MM.1S (cell line): Measurements from ENCODE around the gene SP3.

Experiments used
- DNase-seq: peaks from one replicate; pipeline ENCODE4 v3.0.0-alpha.2; 2015
- H2AFZ ChIP-seq: fragments of 300-600 bp; sonication (generic); 2 replicates; pipeline ENCODE4 v1.6.0; 2016; ENCODE audit warnings: antibody characterized with exemption, low read length
- H3F3A ChIP-seq: fragments of 300-600 bp; sonication (generic); 2 replicates; pipeline ENCODE4 v1.6.1; 2016; ENCODE audit warnings: mild to moderate bottlenecking, antibody characterized with exemption, low read length, moderate library complexity, mixed read lengths; ENCODE audit not compliant: insufficient read depth
- H3K27ac ChIP-seq: fragments of 300-600 bp; sonication (generic); 2 replicates; pipeline ENCODE4 v1.5.1; 2016; ENCODE audit warnings: mild to moderate bottlenecking, low read length
- H3K27me3 ChIP-seq: fragments of 300-600 bp; sonication (generic); replicated peaks from 2 replicates; pipeline ENCODE4 v1.6.0; 2016; ENCODE audit warnings: low read length; ENCODE audit not compliant: insufficient read depth
- H3K36me3 ChIP-seq: fragments of 300-600 bp; sonication (generic); replicated peaks from 2 replicates; pipeline ENCODE4 v1.6.1; 2016; ENCODE audit warnings: mild to moderate bottlenecking, low read length, mixed read lengths; ENCODE audit not compliant: insufficient read depth
- H3K4me1 ChIP-seq: fragments of 300-600 bp; sonication (generic); 2 replicates; pipeline ENCODE4 v1.6.1; 2016; ENCODE audit warnings: low read length, mixed read lengths
- H3K4me2 ChIP-seq: fragments of 300-600 bp; sonication (generic); 2 replicates; pipeline ENCODE4 v1.6.0; 2016; ENCODE audit warnings: low read depth, low read length
- H3K4me3 ChIP-seq: fragments of 300-600 bp; sonication (generic); 2 replicates; pipeline ENCODE4 v1.5.1; 2016; ENCODE audit warnings: low read length, mixed read lengths
- H3K79me2 ChIP-seq: fragments of 300-600 bp; sonication (generic); 2 replicates; pipeline ENCODE4 v1.6.1; 2016; ENCODE audit warnings: mixed run types, low read length, mixed read lengths
- H3K9ac ChIP-seq: fragments of 300-600 bp; sonication (generic); 2 replicates; pipeline ENCODE4 v1.6.1; 2016; ENCODE audit warnings: low read length, mixed read lengths
- H3K9me2 ChIP-seq: fragments of 300-600 bp; sonication (generic); replicated peaks from 2 replicates; pipeline ENCODE4 v1.6.1; 2016; ENCODE audit warnings: mild to moderate bottlenecking, low read length, mixed read lengths; ENCODE audit not compliant: insufficient read depth
- H3K9me3 ChIP-seq: fragments of 300-600 bp; sonication (generic); replicated peaks from 2 replicates; pipeline ENCODE4 v1.6.1; 2016; ENCODE audit warnings: mild to moderate bottlenecking, low read length, mixed read lengths; ENCODE audit not compliant: insufficient read depth
- H4K20me1 ChIP-seq: fragments of 300-600 bp; sonication (generic); 2 replicates; pipeline ENCODE4 v1.6.1; 2016; ENCODE audit warnings: mild to moderate bottlenecking, low read length, moderate library complexity, mixed read lengths; ENCODE audit not compliant: insufficient read depth
- CTCF ChIP-seq: fragments of 300-600 bp; sonication (generic); IDR thresholded peaks from 2 replicates; pipeline ENCODE4 v1.5.1; 2016; ENCODE audit warnings: antibody characterized with exemption, low read length, mixed read lengths
- EZH2 ChIP-seq: fragments of 300-600 bp; sonication (generic); optimal IDR thresholded peaks from 2 replicates; pipeline ENCODE3; 2017; ENCODE audit warnings: low read depth, mild to moderate bottlenecking, antibody characterized with exemption, low read length, mixed read lengths
- EZH2phosphoT487 ChIP-seq: fragments of 300-600 bp; sonication (generic); IDR thresholded peaks from 2 replicates; pipeline ENCODE4 v1.6.1; 2018; ENCODE audit warnings: antibody characterized with exemption, low read length

The SP3 gene

GRCh38 chr2:173869244-173870229, 95.6 kb downstream of the SP3 start:
- no peak for DNase-seq
- no peaks in the 10 kb centered on the region for H3K27me3 ChIP-seq
- no peak overlapping the region for H3K4me3 ChIP-seq
- no peaks in the 10 kb centered on the region for H3K9me2 ChIP-seq
- TF ChIP-seq EZH2phosphoT487 = no peak
- TF ChIP-seq CTCF = no peak
- TF ChIP-seq EZH2 = no peak
- no peak overlapping the region for H3K27ac ChIP-seq
- no peaks in the 10 kb centered on the region for H4K20me1 ChIP-seq
- no peaks in the 10 kb centered on the region for H3F3A ChIP-seq
- no peak overlapping the region for H3K4me2 ChIP-seq
- H3K36me3 ChIP-seq = no peaks in the 10 kb centered on the region
- H3K79me2 ChIP-seq = no peaks in the 10 kb centered on the region
- H3K9me3 ChIP-seq = no peaks in the 10 kb centered on the region
- no peaks in the 10 kb centered on the region for H3K4me1 ChIP-seq
- no peak overlapping the region for H2AFZ ChIP-seq
- H3K9ac ChIP-seq = no peak overlapping the region

- no peak overlapping the region for H3K4me3 ChIP-seq
- H3K9me2 ChIP-seq = no peaks in the 10 kb centered on the region
- no peaks in the 10 kb centered on the region for H3K4me1 ChIP-seq
- no peaks in the 10 kb centered on the region for H3K36me3 ChIP-seq
- H3K79me2 ChIP-seq = no peaks in the 10 kb centered on the region
- H3K4me2 ChIP-seq = no peak overlapping the region
- H4K20me1 ChIP-seq = no peaks in the 10 kb centered on the region
- no peaks in the 10 kb centered on the region for H3K27me3 ChIP-seq
- H3F3A ChIP-seq = no peaks in the 10 kb centered on the region
- no peak overlapping the region for H2AFZ ChIP-seq
- H3K9ac ChIP-seq = no peak overlapping the region
- no peak overlapping the region for H3K27ac ChIP-seq
- no peak for DNase-seq
- H3K9me3 ChIP-seq = no peaks in the 10 kb centered on the region
- TF ChIP-seq EZH2phosphoT487 (no peak), EZH2 (no peak), CTCF (no peak)
Observed at GRCh38 chr2:173868406-173868805, 96.8 kb downstream of the SP3 start.

- Histone ChIP-seq H2AFZ (no peak overlapping the region), H3K27me3 (no peaks in the 10 kb centered on the region), H3K9ac (no peak overlapping the region), H3K36me3 (no peaks in the 10 kb centered on the region), H3K4me2 (no peak overlapping the region), H3F3A (no peaks in the 10 kb centered on the region), H3K9me3 (no peaks in the 10 kb centered on the region), H3K4me3 (no peak overlapping the region), H3K4me1 (no peaks in the 10 kb centered on the region), H3K79me2 (no peaks in the 10 kb centered on the region), H4K20me1 (no peaks in the 10 kb centered on the region), H3K9me2 (no peaks in the 10 kb centered on the region), H3K27ac (no peak overlapping the region)
- no peak for DNase-seq
- TF ChIP-seq EZH2phosphoT487 = no peak
- TF ChIP-seq CTCF = no peak
- TF ChIP-seq EZH2 = no peak
Observed at GRCh38 chr2:173866874-173867618, 98.1 kb downstream of the SP3 start.
